H54 (cell line): Measurements from ENCODE around the gene SHOC2.

Experiments used
- DNase-seq: peaks from one replicate; pipeline ENCODE4 v3.0.0; 2011; ENCODE audit warnings: low spot score, mixed read lengths; ENCODE audit not compliant: insufficient read length
- FAIRE-seq: peaks from 3 replicates; lab custom pipeline; 2011; peaks lifted over from hg19 to GRCh38; lab: Jason Lieb, UNC
- POLR2A ChIP-seq: IDR thresholded peaks from 2 replicates; pipeline ENCODE4 v1.6.1; 2011; ENCODE audit warnings: low read depth, mild to moderate bottlenecking, low read length

SHOC2 gene

DNA sequence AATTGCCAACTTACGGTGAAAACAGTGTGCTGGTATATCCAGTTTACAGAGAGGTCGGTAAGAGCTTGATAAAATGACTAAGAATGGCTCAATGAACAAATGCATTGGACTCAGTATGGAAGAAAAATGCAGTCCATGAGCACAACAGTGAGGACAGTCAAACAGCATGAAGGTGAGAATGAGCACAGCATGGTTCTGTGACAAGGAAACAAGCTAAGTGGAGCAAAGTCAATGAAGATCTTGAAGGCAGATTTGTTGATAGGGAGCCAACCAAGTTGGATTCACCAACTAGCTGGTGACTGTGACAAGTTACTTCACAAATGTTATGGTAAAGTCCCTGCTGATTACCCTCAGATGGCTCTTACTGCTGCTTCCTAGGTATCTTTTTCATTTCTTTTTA lies 75.9 kb downstream of the SHOC2 start:
- FAIRE-seq (peak; percentile 48), DNase-seq (no peak)
- TF ChIP-seq POLR2A = no peak

DNA sequence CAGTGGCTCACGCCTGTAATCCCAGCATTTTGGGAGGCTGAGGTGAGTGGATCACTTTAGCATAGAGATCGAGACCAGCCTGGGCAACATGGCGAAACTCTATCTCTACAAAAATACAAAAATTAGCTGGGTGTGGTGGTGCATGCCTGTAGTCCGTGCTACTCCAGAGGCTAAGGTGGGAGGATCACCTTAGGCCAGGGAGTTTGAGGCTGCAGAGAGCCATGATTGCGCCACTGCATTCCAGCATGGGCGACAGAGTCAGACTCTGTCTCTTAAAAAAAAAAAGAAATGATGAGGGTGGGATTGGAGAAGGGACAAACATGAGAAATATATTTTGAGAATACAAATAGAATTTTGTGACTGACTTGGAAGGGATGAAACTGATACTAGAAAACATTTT lies 76.9 kb downstream of the SHOC2 start:
- DNase-seq (no peak), FAIRE-seq (no peak)
- no peak for TF ChIP-seq POLR2A

DNA sequence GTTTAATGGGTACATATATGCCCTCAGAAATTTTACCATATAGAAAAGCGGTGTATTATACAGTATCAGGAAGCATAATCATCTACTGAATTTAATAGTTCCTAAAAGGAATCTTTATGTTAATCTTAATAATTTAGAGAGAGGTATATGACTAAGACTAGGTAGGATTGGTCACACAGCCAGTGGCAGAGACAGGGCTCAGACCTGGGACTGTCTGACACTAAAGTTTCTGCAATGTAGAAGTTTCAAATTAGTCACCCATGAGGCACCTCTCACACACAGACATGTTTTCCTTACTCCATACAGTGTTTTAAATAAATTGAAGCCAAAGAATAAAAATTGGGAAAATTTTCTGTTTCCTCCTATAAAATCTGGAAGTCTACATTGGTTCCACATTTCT lies 84.6 kb downstream of the SHOC2 start:
- FAIRE-seq (no peak), DNase-seq (no peak)
- no peak for TF ChIP-seq POLR2A

DNA sequence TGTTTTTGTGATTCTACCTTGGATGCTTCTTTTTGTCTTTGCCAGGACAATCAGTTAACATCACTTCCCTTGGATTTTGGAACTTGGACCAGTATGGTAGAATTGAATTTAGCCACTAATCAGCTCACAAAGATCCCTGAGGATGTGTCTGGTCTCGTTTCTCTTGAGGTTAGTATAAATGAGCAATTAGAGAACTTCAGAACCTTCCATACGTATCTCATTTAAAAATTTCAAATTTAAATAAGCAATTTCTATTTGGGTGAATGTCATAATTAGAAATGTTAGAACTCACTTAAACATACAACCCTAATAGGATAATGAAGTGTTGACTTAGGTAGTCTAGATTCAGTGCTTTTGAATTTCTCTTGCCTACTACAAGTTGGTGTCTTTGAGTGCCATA lies 88.1 kb downstream of the SHOC2 start:
- no peak for TF ChIP-seq POLR2A
- DNase-seq = no peak
- no peak for FAIRE-seq

DNA sequence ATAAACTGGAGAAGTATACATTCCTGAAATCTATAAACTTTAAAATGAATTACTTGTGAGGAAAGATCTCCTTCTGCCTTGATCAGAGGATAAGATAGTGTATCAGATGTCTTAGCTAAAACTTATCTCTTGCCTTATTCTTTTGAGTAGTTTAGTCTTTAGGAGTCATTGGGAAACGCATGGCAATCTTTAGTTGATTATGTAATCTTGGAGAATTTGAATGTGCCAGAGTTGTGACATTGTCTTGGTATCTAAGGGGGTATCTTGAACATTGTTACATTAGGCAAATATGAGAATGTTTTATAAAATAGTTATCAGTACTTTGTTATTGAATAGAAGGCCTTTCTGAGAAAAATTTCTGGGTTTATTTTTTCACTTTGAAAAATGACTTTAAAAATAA lies 95.8 kb downstream of the SHOC2 start:
- no peak for TF ChIP-seq POLR2A
- FAIRE-seq = no peak
- no peak for DNase-seq

DNA sequence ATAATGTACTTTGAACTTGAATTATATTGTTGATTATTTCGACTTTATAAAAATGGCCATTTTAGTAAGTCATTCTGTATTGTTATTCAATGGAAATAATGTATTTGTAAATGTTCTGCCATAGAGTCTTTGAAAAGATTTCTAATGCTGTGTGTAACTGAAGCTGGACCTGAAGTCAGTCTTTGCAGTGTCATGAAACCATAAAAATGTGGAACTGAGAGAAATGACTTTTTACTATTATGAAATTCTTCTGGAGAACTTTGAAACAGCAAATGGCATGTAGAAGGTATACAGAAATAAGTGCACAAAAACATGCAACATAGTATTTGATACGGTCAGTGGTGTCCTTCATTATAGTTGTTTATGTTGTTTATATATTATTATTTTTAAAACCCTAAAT lies 97.7 kb downstream of the SHOC2 start:
- TF ChIP-seq POLR2A = no peak
- FAIRE-seq (peak; percentile 27), DNase-seq (no peak)

DNA sequence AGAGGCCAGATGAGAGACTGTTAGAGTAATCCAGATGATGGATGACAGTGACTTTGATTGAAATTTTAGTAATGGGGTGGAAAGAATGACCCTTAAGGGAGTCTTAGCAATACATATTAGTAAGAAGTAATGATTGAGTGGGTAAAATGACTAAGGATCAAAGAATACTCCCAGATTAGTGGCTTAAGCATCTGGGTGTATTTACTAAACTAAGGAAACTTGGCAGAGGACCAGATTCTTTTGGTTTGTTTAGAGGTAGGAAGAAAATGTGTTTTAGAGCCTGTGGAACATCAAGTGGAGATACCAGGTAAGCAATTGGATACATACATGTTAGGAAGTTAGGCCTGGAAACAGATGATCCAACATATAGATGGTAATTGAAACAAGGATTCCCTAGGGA lies 98.6 kb downstream of the SHOC2 start:
- DNase-seq (no peak), FAIRE-seq (no peak)
- TF ChIP-seq POLR2A = no peak

DNA sequence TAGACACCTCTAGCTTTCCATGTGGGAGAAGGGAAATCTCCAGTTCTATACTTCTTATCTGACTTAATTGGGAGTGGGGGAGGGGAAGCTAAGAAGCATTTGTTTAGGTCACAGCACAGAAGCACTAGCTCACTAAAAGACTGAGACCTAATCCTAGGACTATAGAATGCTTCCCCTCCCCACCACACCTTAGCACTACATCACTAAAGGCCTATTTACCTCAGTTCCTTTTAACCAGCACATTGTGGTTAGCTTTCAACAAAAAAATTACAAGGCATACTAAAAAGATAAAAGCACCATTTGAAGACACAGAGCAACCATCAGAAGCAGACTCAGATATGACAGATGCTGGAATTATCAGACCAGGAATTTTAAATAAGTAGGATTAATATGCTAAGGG lies 103.7 kb downstream of the SHOC2 start:
- no peak for TF ChIP-seq POLR2A
- no peak for DNase-seq
- peak; percentile 58 for FAIRE-seq

DNA sequence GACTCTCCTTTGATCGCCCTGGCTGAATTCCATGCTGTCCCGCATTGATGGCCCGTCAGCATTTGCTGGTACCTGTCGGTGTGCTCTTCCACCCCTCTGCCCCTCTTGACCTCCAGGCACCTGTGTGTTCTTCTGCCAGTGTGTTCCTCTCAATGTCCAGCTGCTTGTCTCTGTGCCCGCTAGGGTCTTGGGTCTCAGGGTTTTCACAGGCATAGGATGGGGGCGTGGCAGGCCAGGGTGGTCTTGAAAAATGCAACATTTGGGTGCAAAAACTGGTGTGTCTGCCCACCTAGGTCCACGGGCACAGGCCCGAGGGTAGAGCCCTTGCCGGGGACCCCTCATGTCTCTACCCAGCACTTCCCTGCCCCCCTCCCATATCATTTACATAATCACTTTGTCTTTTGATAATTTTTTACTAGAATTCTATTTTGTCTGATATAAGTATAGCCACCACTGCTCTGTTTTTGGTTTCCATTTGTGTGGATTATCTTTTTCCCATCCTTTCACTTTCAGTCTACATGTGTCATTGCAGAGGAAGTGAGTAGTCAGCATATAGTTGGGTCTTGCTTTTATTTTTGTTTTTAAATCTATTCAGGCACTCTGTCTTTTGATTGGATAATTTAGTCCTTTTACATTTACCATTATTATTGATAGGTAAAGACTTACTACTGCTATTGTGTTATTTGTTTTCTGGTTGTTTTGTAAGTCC lies 110.8 kb downstream of the SHOC2 start:
- DNase-seq = no peak
- FAIRE-seq = no peak
- no peak for TF ChIP-seq POLR2A

DNA sequence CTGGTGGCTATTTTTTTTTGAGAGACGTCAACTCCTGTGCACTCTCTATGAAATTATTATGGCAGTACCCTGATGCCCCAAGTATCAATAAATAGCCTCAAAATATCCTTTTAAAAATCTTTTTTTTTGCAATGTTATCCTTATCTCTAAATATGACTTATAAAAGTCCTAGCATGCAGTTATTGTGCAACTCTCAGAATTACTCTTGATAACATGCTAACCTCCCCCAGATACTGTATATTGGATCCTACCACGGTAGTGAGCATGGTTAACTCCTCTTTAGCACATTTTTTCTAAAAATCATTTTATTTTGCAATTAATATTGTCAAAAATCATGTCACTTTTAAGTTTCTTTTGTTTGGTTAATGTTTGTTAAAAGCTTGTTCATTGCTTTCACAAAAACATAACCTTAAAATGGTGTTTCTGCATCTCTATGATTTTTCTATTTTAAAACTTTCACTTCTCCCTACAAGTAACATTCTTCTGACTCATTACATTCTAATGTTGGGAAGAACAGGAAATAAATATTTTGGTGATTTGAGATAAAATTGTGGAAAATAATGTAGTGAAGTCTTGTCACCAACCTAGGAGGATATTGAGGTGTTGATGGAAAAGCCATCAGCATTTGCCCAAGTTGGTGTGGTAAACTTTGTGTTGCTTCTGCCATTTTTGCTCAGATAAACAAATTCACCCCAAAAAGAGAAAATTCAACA lies 115.3 kb downstream of the SHOC2 start:
- DNase-seq (no peak), FAIRE-seq (no peak)
- TF ChIP-seq POLR2A = no peak

DNA sequence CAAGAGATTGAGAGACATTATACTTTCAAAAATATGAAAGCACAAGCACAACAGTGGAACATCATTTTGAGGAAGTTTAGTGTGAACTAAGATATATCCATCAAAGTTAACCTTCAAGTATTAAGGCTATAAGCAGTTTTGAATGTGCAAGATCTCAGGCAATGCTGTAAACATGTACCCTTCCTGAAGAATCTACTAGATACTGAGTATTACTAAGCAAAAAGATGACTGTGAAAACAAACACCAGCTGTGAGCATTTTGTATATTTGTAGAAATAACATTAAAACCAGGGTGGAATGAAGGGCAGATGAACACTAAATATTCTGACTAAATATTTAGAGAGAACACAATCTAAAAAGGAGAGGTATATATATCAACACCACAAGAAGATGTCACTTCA lies 116.1 kb downstream of the SHOC2 start:
- FAIRE-seq (no peak), DNase-seq (no peak)
- no peak for TF ChIP-seq POLR2A

DNA sequence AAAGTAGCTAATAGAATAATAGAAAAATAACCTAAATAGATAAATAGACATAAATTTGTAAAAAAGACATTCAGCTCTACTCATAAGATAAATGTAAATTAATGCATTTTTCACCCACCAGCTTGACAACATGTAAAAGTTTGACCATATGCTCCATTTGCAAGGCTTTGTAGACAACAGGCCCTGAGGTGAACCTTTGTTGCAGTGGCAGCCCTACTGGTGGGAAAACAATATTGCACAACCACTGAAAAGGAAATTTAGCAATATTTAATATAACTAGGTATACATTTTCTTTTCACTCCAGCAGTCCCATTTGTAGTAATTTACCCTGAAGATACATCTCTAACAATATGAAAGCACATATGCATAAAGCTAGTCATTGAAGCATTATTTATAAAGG lies 118.5 kb downstream of the SHOC2 start:
- no peak for TF ChIP-seq POLR2A
- no peak for DNase-seq
- FAIRE-seq = no peak

DNA sequence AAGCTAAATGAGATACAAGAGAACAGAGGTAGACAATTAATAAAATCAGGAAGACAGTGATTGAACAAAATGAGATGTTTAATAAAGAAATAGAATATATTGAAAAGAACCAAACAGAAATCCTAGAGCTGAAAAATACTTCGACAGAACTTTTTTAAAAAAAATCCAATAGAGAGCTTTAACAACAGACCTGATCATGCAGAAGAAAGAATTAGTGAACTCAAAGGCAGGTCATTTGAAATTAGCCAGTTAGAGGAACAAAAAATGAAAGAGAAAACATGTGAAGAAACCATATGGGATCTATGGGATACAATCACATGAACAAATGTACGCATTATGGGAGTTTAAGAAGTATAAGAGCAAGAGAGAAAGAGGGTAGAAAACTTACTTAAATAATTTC lies 120.1 kb downstream of the SHOC2 start:
- DNase-seq (no peak), FAIRE-seq (no peak)
- TF ChIP-seq POLR2A = no peak

DNA sequence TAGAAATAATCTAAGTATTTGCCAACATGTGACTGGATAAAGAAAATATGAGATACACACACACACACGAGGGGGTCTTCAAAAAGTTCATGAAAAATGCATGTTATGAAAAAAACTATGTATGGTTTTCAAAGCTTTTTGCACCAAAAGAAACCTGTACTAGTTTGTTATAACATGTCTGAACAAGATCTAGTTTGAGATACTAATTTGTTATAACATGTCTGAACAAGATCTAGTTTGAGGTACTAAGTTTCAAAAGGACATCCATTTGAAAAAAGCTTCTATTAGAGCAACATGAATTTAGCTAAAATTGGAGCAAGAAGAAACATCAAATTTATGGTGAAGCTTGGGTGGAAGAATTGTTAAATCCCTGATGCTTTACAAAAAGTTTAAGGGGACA lies 137.6 kb downstream of the SHOC2 start:
- FAIRE-seq (no peak), DNase-seq (no peak)
- no peak for TF ChIP-seq POLR2A
